Tibial nerve (tissue), 4 donors: Measurements from ENCODE around the gene UVSSA. TPM values are rescaled to one million over a fixed set of nuclear protein-coding genes. Genes with fewer than 3 reads are reported as not detected.

Experiments used
- DNase-seq, 2 donors: peaks; one replicate each; pipeline ENCODE4 v3.0.0-alpha.2; 2019; ENCODE audit warnings: low spot score in 2 of 2
- H3K27ac ChIP-seq, 4 donors: fragments of 200-600 bp; sonication (generic) in 3 of 4; one replicate each; pipeline ENCODE4 v1.5.1; 2017 to 2019; ENCODE audit warnings: mild to moderate bottlenecking in 1 of 4
- H3K27me3 ChIP-seq, 2 donors: fragments of 200-600 bp; sonication (generic) in 1 of 2; one replicate each; pipeline versions ENCODE4 v1.5.1 to v1.6.0; 2017 to 2019
- H3K36me3 ChIP-seq, 3 donors: fragments of 200-600 bp; sonication (generic); one replicate each; pipeline ENCODE4 v1.5.1; 2018 to 2019
- H3K4me1 ChIP-seq, 4 donors: fragments of 200-600 bp; sonication (generic) in 3 of 4; one replicate each; pipeline ENCODE4 v1.5.1; 2017 to 2019
- H3K4me3 ChIP-seq, 4 donors: fragments of 200-600 bp; sonication (generic) in 3 of 4; one replicate each; pipeline ENCODE4 v1.5.1; 2017 to 2019; ENCODE audit warnings: mild to moderate bottlenecking in 1 of 4, moderate library complexity in 1 of 4
- H3K9me3 ChIP-seq, 4 donors: fragments of 200-600 bp; sonication (generic) in 3 of 4; one replicate each; pipeline ENCODE4 v1.5.1; 2017 to 2019
- CTCF ChIP-seq, 5 experiments: fragments of 200-600 bp in 3 of 5; fragments of 450-650 bp in 2 of 5; sonication (generic) in 3 of 5; IDR thresholded peaks; one replicate each; pipeline ENCODE4 v1.5.1; 2016 to 2019; ENCODE audit warnings: antibody characterized with exemption in 5 of 5, mild to moderate bottlenecking in 3 of 5, moderate library complexity in 2 of 5
- EP300 ChIP-seq, 2 donors: sonication (generic); formaldehyde crosslinking; IDR thresholded peaks; one replicate each; pipeline ENCODE4 v1.6.1; 2017; ENCODE audit warnings: antibody characterized with exemption in 2 of 2, mild to moderate bottlenecking in 1 of 2
- POLR2A ChIP-seq, 2 donors: fragments of 450-650 bp; IDR thresholded peaks; one replicate each; pipeline ENCODE4 v1.6.1; 2017; ENCODE audit warnings: antibody characterized with exemption in 2 of 2, mild to moderate bottlenecking in 2 of 2, moderate library complexity in 2 of 2
- WGBS, 2 donors: methylation state at CpG; one replicate each; pipeline ENCODE4 v1.1.5; 2018; 5-methylcytosine and 5-hydroxymethylcytosine counted together
- total RNA-seq, 4 donors: library from RNA; depleted of rRNA; stranded (reverse); fragments of >200 nt; gene quantifications; one replicate each; pipeline ENCODE4 v1.1.0, GENCODE V29; 2016

UVSSA gene
- total RNA-seq, 4 donors from 2014 or later: 29.8 to 72.0 (median 30.4) TPM

- TF ChIP-seq CTCF (IDR thresholded peaks at IDR 0.05) (no peak), POLR2A (IDR thresholded peaks at IDR 0.05) (no peak), EP300 (IDR thresholded peaks at IDR 0.05) (no peak)
- Histone ChIP-seq H3K27me3 (no peaks in the 10 kb centered on the region), H3K4me1 (peaks cover 0 to 4% (median 0%) of the 10 kb centered on the region in 4 donors), H3K27ac (no peak overlapping the region), H3K36me3 (peaks cover 0 to 88% (median 14%) of the 10 kb centered on the region in 3 donors), H3K4me3 (no peak overlapping the region), H3K9me3 (no peaks in the 10 kb centered on the region)
- 91% methylated on average over 30 of the region's 30 CpGs for WGBS, 2 donors
- no peak for DNase-seq
Observed at GRCh38 chr4:1326751-1327525, 20.1 kb upstream of the UVSSA start.

GRCh38 chr4:1327526-1328266, 19.3 kb upstream of the UVSSA start:
- no peak for DNase-seq
- WGBS, 2 donors: 93% methylated on average over 25 to 31 of the region's 33 CpGs
- Histone ChIP-seq H3K4me1 (peaks cover 0 to 12% (median 0%) of the 10 kb centered on the region in 4 donors), H3K4me3 (no peak overlapping the region), H3K27ac (no peak overlapping the region), H3K27me3 (no peaks in the 10 kb centered on the region), H3K9me3 (no peaks in the 10 kb centered on the region), H3K36me3 (peaks cover 0 to 88% (median 14%) of the 10 kb centered on the region in 3 donors)
- no peak for TF ChIP-seq POLR2A (IDR thresholded peaks at IDR 0.05)
- no peak for TF ChIP-seq CTCF (IDR thresholded peaks at IDR 0.05)
- TF ChIP-seq EP300 (IDR thresholded peaks at IDR 0.05): no peak

DNA sequence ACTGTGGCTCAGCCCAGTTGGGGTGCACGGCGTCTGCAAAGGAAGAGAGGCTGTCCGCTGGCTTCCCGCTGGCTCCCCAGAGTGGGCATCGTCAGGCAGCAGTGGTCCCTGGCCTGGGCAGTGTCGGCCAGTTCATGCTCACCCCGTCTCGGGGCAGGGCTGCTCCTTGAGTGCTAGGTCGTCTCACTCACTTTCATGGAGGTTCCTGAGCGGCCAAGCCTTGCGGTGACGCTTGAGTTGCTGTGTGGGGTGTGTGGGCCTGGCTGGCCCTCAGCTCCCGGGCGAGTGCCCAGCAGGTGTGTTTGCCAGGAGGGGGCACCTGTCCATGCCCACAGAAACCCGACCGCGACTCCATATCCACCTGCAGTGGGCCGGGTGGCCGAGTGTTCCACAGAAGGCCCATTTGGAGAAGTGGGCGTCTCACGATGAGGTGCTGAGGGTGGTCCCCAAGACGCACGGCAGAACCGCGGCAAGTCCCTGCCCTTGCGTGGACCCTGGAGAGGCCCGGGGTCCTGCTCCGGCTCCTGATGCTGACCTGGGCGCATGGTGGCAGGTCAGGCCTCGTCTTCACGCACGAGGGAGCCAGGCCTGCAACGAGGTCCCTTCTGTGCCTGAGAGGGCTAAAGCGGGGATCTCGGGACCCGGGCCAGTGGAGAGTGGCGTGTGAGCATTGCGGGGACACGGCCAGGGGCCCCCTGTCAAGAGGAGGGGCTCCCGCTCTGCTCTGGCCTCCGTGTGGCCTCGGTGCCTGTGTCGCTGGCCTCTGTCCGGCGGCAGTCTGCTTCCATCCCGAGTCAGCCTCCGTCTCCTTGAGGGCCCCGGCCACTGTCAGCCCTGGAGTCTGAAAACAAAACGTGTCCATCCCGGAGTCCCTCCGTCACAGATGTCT, 18.5 kb upstream of the UVSSA start:
- H3K27me3 ChIP-seq: no peaks in the 10 kb centered on the region
- peaks cover 0 to 89% (median 11%) of the 10 kb centered on the region in 3 donors for H3K36me3 ChIP-seq
- DNase-seq: no peak
- WGBS, 2 donors: 90 to 94% methylated on average over 30 to 43 of the region's 51 CpGs
- H3K4me3 ChIP-seq: no peak overlapping the region
- peaks cover 0 to 17% (median 0%) of the 10 kb centered on the region in 4 donors for H3K4me1 ChIP-seq
- no peak overlapping the region for H3K27ac ChIP-seq
- no peak for TF ChIP-seq POLR2A (IDR thresholded peaks at IDR 0.05)
- no peak for TF ChIP-seq EP300 (IDR thresholded peaks at IDR 0.05)
- no peak for TF ChIP-seq CTCF (IDR thresholded peaks at IDR 0.05)
- no peaks in the 10 kb centered on the region for H3K9me3 ChIP-seq

DNA sequence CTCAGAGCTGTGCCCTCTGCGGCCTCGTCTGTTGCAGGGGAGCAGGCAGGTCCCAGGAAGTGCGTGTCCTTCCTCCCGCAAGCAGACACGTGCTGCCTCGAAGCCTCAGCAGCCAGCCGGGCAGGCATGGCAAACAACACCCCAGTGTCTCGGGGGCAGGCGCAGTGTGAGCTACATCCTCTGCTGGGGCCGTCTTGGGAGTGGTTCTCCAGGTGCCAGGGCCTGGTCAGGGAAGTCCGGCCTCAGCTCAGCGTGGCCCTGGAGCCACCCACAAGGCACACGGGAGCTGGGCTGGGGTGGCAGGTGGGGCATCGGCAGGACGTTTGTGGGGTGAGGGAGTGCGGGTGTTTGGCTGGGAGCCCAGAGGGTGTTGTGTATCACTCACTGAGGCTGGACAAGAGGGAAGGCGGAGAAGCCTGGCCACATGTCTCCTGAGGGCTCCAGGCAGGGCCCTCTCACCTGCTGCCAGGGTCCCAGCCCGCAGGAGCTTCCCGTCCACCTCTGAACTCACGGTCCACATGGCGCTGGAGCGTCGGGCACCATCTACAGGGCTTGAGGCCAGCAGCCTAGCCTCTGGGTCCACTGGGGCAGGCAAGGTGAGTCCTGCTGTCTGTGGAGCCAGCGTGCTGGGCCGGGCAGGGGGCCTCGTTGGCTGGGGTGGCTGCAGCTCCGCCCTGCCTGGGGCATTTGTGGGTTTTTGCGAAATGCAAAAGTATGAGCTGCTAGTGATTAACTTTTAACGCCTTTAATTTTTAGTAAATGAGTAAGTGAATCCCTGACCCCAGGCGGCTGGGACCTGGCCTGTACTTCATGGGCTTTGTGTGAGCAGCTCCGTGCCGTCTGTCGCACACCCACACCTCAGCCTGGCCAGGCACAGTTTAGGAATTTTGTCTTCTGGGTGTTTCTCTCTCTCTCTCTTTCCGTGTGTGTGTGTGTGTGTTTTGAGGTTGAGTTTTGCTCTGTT, 17.3 kb upstream of the UVSSA start:
- DNase-seq: no peak
- Histone ChIP-seq H3K4me1 (peaks cover 0 to 17% (median 0%) of the 10 kb centered on the region in 4 donors), H3K9me3 (no peaks in the 10 kb centered on the region), H3K27ac (no peak overlapping the region), H3K4me3 (no peak overlapping the region), H3K27me3 (no peaks in the 10 kb centered on the region), H3K36me3 (peaks cover 0 to 92% (median 9%) of the 10 kb centered on the region in 3 donors)
- TF ChIP-seq POLR2A (IDR thresholded peaks at IDR 0.05) (no peak), EP300 (IDR thresholded peaks at IDR 0.05) (no peak), CTCF (IDR thresholded peaks at IDR 0.05) (no peak)
- 82 to 86% methylated on average over 24 to 34 of the region's 34 CpGs for WGBS, 2 donors
